Esophagus muscularis mucosa (tissue), 4 donors: ENCODE measurements around the gene MYCN.

Experiments
- CTCF ChIP-seq, 3 experiments: fragments of 200-600 bp in 2 of 3; fragments of 450-650 bp in 1 of 3; sonication (generic) in 2 of 3; IDR thresholded peaks; one replicate each; pipeline ENCODE4 v1.5.1; 2017 to 2019; ENCODE audit warnings: antibody characterized with exemption in 3 of 3, mild to moderate bottlenecking in 2 of 3, moderate library complexity in 1 of 3
- EP300 ChIP-seq: sonication (generic); formaldehyde crosslinking; IDR thresholded peaks from one replicate; pipeline ENCODE4 v1.6.1; 2017; ENCODE audit warnings: antibody characterized with exemption
- POLR2A ChIP-seq: fragments of 450-650 bp; IDR thresholded peaks from one replicate; pipeline ENCODE4 v1.6.1; 2017; ENCODE audit warnings: antibody characterized with exemption, moderate library complexity, mild to moderate bottlenecking, low read depth

GRCh38 chr2:15899751-15900493 lies 40.4 kb upstream of the MYCN start:
- no peak for TF ChIP-seq CTCF (IDR thresholded peaks at IDR 0.05)
- TF ChIP-seq POLR2A, result no peak
- no peak for TF ChIP-seq EP300
